AG10803 (cell line): ENCODE measurements around the gene SBF1.

Source experiments
- DNase-seq: peaks from one replicate; pipeline ENCODE4 v3.0.0; 2010; ENCODE audit warnings: low read depth
- H3K4me3 ChIP-seq: 2 replicates; pipeline ENCODE4 v1.5.1; 2011; ENCODE audit warnings: mild to moderate bottlenecking, low read length, control low read depth
- CTCF ChIP-seq: conservative IDR thresholded peaks from 2 replicates; pipeline ENCODE4 v1.5.1; 2011; ENCODE audit warnings: mild to moderate bottlenecking, low read length, control low read depth, inconsistent platforms

Gene SBF1

GRCh38 chr22:50463188-50463900, 11.5 kb downstream of the SBF1 start:
- TF ChIP-seq CTCF: no peak
- no peak overlapping the region for H3K4me3 ChIP-seq
- DNase-seq: no peak

- no peak overlapping the region for H3K4me3 ChIP-seq
- TF ChIP-seq CTCF: no peak
- no peak for DNase-seq
These were observed 12.8 kb downstream of the SBF1 start for GRCh38 chr22:50461979-50462540.

- TF ChIP-seq CTCF: no peak
- H3K4me3 ChIP-seq: no peak overlapping the region
- DNase-seq: no peak
These were observed 13.3 kb downstream of the SBF1 start for GRCh38 chr22:50461536-50461935.

- no peak for TF ChIP-seq CTCF
- H3K4me3 ChIP-seq: no peak overlapping the region
- no peak for DNase-seq
These were observed 13.9 kb downstream of the SBF1 start for GRCh38 chr22:50460938-50461337.

GRCh38 chr22:50459496-50460140, 15.2 kb downstream of the SBF1 start:
- no peak for TF ChIP-seq CTCF
- DNase-seq: no peak

GRCh38 chr22:50459016-50459415, 15.8 kb downstream of the SBF1 start:
- no peak for TF ChIP-seq CTCF
- no peak overlapping the region for H3K4me3 ChIP-seq
- no peak for DNase-seq

More at GRCh38 chr22:50459496-50460140, 15.2 kb downstream of the SBF1 start:
- H3K4me3 ChIP-seq: no peak overlapping the region
